ENCODE results near the gene ADAM10. TPM values are rescaled to one million over a fixed set of nuclear protein-coding genes. Genes with fewer than 3 reads are reported as not detected.

The ADAM10 gene
- total RNA-seq, 4 donors from 2014 or later = 45.1 to 57.0 (median 52.5) TPM

- DNase-seq (ENCODE audit: low spot score in 2 of 2) = no peak
- H3K36me3 ChIP-seq = no peaks in the 10 kb centered on the region
- 40% methylated on average over 2 of the region's 2 CpGs for WGBS
- H3K4me1 ChIP-seq = peaks cover 63% of the 10 kb centered on the region
- H3K9me3 ChIP-seq = no peaks in the 10 kb centered on the region
- no peak overlapping the region for H3K4me3 ChIP-seq
- H3K27me3 ChIP-seq = no peaks in the 10 kb centered on the region
- no peak overlapping the region for H3K27ac ChIP-seq
- TF ChIP-seq EP300 (IDR thresholded peaks at IDR 0.05) = no peak
- no peak for TF ChIP-seq POLR2AphosphoS5 (IDR thresholded peaks at IDR 0.05)
- TF ChIP-seq POLR2A (IDR thresholded peaks at IDR 0.05) = no peak
- TF ChIP-seq CTCF (IDR thresholded peaks at IDR 0.05) = no peak
Measured at GRCh38 chr15:58734859-58735258, 14.6 kb downstream of the ADAM10 start.

GRCh38 chr15:58732625-58733363 lies 16.7 kb downstream of the ADAM10 start:
- Histone ChIP-seq H3K36me3 (no peaks in the 10 kb centered on the region), H3K27me3 (no peaks in the 10 kb centered on the region), H3K27ac (peak overlapping the region; percentile 60), H3K4me1 (peaks cover 53% of the 10 kb centered on the region), H3K9me3 (no peaks in the 10 kb centered on the region), H3K4me3 (no peak overlapping the region)
- 94% methylated on average over 4 of the region's 4 CpGs for WGBS
- DNase-seq (ENCODE audit: low spot score in 2 of 2) = no peak
- TF ChIP-seq POLR2AphosphoS5 (IDR thresholded peaks at IDR 0.05) = no peak
- no peak for TF ChIP-seq POLR2A (IDR thresholded peaks at IDR 0.05)
- no peak for TF ChIP-seq EP300 (IDR thresholded peaks at IDR 0.05)

- peaks cover 48% of the 10 kb centered on the region for H3K4me1 ChIP-seq
- no peak for DNase-seq (ENCODE audit: low spot score in 2 of 2)
- no peaks in the 10 kb centered on the region for H3K36me3 ChIP-seq
- TF ChIP-seq POLR2A (IDR thresholded peaks at IDR 0.05) (no peak), EP300 (IDR thresholded peaks at IDR 0.05) (no peak), POLR2AphosphoS5 (IDR thresholded peaks at IDR 0.05) (no peak), CTCF (IDR thresholded peaks at IDR 0.05) (no peak)
- H3K27me3 ChIP-seq = no peaks in the 10 kb centered on the region
- peak overlapping the region; percentile 60 for H3K27ac ChIP-seq
- no peaks in the 10 kb centered on the region for H3K9me3 ChIP-seq
- H3K4me3 ChIP-seq = no peak overlapping the region
- WGBS = 69% methylated on average over 5 of the region's 5 CpGs
Measured at GRCh38 chr15:58731756-58732535, 17.6 kb downstream of the ADAM10 start.

GRCh38 chr15:58726867-58727266 lies 22.6 kb downstream of the ADAM10 start:
- H3K27me3 ChIP-seq = no peaks in the 10 kb centered on the region
- H3K9me3 ChIP-seq = no peaks in the 10 kb centered on the region
- WGBS = 89% methylated on average over 4 of the region's 12 CpGs
- no peaks in the 10 kb centered on the region for H3K36me3 ChIP-seq
- TF ChIP-seq EP300 (IDR thresholded peaks at IDR 0.05) (no peak), CTCF (IDR thresholded peaks at IDR 0.05) (no peak), POLR2AphosphoS5 (IDR thresholded peaks at IDR 0.05) (no peak)
- H3K27ac ChIP-seq = no peak overlapping the region
- H3K4me1 ChIP-seq = peaks cover 24% of the 10 kb centered on the region
- no peak overlapping the region for H3K4me3 ChIP-seq
- DNase-seq (ENCODE audit: low spot score in 2 of 2) = no peak

GRCh38 chr15:58724466-58724865 lies 25.0 kb downstream of the ADAM10 start:
- Histone ChIP-seq H3K36me3 (no peaks in the 10 kb centered on the region), H3K4me3 (no peak overlapping the region), H3K9me3 (no peaks in the 10 kb centered on the region), H3K27me3 (no peaks in the 10 kb centered on the region), H3K4me1 (peaks cover 12% of the 10 kb centered on the region), H3K27ac (no peak overlapping the region)
- no peak for TF ChIP-seq CTCF (IDR thresholded peaks at IDR 0.05)
- no peak for TF ChIP-seq EP300 (IDR thresholded peaks at IDR 0.05)
- no peak for TF ChIP-seq POLR2A (IDR thresholded peaks at IDR 0.05)
- TF ChIP-seq POLR2AphosphoS5 (IDR thresholded peaks at IDR 0.05) = no peak
- WGBS = 56% methylated on average over 1 of the region's 1 CpG
- no peak for DNase-seq (ENCODE audit: low spot score in 2 of 2)
